ENCODE measurements around the gene RNASEH2A. TPM values are rescaled to one million over a fixed set of nuclear protein-coding genes. Genes with fewer than 3 reads are reported as not detected.

RNASEH2A gene
- total RNA-seq, 1 experiment from 2014 or later, result 79.5 TPM

DNA sequence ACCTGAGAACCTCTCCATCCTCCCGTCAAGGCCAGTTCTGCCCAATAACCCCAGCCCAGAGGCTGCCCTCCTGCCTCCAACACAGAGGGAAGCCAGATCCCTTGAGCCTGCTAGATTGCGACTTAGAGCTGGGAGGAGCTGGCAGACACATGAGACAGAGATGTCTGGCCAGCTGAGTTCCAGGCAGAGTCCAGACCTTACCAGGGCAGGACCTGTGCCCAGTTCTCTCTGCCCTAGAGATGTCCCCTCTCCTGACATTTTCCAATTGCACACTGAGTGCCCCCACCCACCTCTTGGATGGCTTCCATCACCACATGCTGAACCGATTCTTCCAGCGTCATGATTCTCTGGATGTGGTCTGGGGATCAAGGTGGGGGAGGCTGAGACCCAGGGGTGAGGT is 34.1 kb upstream of the RNASEH2A start:
- no peaks in the 10 kb centered on the region for H3K27me3 Mint-ChIP-seq (ENCODE audit: low read depth)

More for the DNA sequence above, 34.1 kb upstream of the RNASEH2A start:
- Histone ChIP-seq H2AFZ (ENCODE audit: low read length) (no peak overlapping the region), H3T11ph (ENCODE audit: low read length) (no peak overlapping the region), H3K9ac (ENCODE audit: extremely low read depth, insufficient read length, low read length) (no peak overlapping the region), H3K4ac (ENCODE audit: low read depth, low read length) (no peak overlapping the region), H3K27me3 (ENCODE audit: insufficient read depth, low read length) (no peaks in the 10 kb centered on the region), H3K79me2 (ENCODE audit: insufficient read depth, low read length) (no peaks in the 10 kb centered on the region), H4K5ac (ENCODE audit: insufficient read length, low read depth, low read length) (no peak overlapping the region), H3K9me3 (ENCODE audit: control insufficient read depth, low read depth, low read length) (no peaks in the 10 kb centered on the region), H2BK5ac (ENCODE audit: insufficient read length, low read length) (no peak overlapping the region), H2AK5ac (ENCODE audit: insufficient read length, low read length) (no peak overlapping the region), H3K79me1 (ENCODE audit: insufficient read depth, low read depth, low read length, poor library complexity, severe bottlenecking) (no peaks in the 10 kb centered on the region), H2BK20ac (ENCODE audit: low read depth, low read length, poor library complexity, severe bottlenecking) (no peak overlapping the region), H2BK120ac (ENCODE audit: low read depth, low read length, poor library complexity, severe bottlenecking) (no peak overlapping the region), H3K56ac (ENCODE audit: insufficient read length, low read depth, low read length) (no peak overlapping the region), H3K18ac (ENCODE audit: insufficient read length, low read depth, low read length) (no peak overlapping the region), H3K23me2 (ENCODE audit: insufficient read length, low read depth, low read length, poor library complexity, severe bottlenecking) (peaks cover 3% of the 10 kb centered on the region), H3K14ac (ENCODE audit: insufficient read depth, low read length) (no peak overlapping the region), H4K8ac (replicated peaks; ENCODE audit: insufficient read length, low read depth, low read length) (no peak overlapping the region), H3K23ac (ENCODE audit: insufficient read length, low read depth, low read length) (no peak overlapping the region), H4K20me1 (ENCODE audit: control insufficient read depth, insufficient read depth, insufficient read length) (no peaks in the 10 kb centered on the region), H2BK15ac (ENCODE audit: low read depth, low read length) (no peak overlapping the region), H4K91ac (ENCODE audit: insufficient read length, low read depth, low read length) (no peak overlapping the region), H2BK12ac (ENCODE audit: insufficient read length, low read depth, low read length) (no peak overlapping the region), H3K27ac (ENCODE audit: insufficient read length, low read depth, low read length) (no peak overlapping the region), H3K4me2 (ENCODE audit: insufficient read depth, insufficient read length, low read length) (no peak overlapping the region), H3K4me1 (ENCODE audit: insufficient read depth, low read length) (no peaks in the 10 kb centered on the region; the same call in 1 of the 2 replicates)
- H3K27ac Mint-ChIP-seq, result no peak overlapping the region; a peak in 1 of 7 replicates
- TF ChIP-seq, protein P1, sequence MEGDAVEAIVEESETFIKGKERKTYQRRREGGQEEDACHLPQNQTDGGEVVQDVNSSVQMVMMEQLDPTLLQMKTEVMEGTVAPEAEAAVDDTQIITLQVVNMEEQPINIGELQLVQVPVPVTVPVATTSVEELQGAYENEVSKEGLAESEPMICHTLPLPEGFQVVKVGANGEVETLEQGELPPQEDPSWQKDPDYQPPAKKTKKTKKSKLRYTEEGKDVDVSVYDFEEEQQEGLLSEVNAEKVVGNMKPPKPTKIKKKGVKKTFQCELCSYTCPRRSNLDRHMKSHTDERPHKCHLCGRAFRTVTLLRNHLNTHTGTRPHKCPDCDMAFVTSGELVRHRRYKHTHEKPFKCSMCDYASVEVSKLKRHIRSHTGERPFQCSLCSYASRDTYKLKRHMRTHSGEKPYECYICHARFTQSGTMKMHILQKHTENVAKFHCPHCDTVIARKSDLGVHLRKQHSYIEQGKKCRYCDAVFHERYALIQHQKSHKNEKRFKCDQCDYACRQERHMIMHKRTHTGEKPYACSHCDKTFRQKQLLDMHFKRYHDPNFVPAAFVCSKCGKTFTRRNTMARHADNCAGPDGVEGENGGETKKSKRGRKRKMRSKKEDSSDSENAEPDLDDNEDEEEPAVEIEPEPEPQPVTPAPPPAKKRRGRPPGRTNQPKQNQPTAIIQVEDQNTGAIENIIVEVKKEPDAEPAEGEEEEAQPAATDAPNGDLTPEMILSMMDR (conservative IDR thresholded peaks at IDR 0.05), result no peak
- DNase-seq, result no peak
- H3K4me3 Mint-ChIP-seq, result peak overlapping the region in 1 of 2 experiments; percentile 14; a peak in 1 of 5 replicates
- no CpG with 5 or more reads among the region's 4 CpGs for WGBS (ENCODE audit: extremely low coverage, insufficient read length, low lambda C conversion rate)
- H3K4me1 Mint-ChIP-seq, result peaks cover 19 to 22% of the 10 kb centered on the region in 2 experiments
- no peaks in the 10 kb centered on the region for H3K9me3 Mint-ChIP-seq
- peaks cover 21 to 34% (median 32%) of the 10 kb centered on the region in 3 experiments for H3K36me3 Mint-ChIP-seq (ENCODE audit: insufficient read depth in 1 of 3, low read depth in 3 of 3)
